ENCODE results near the gene LRRC46.

LRRC46 gene

GRCh38 chr17:47808830-47809480 is 22.5 kb upstream of the LRRC46 start:
- no peak for DNase-seq (ENCODE audit: low spot score)

GRCh38 chr17:47810200-47810821 is 21.2 kb upstream of the LRRC46 start:
- peak; percentile 80 for DNase-seq (ENCODE audit: low spot score)

GRCh38 chr17:47810901-47811635 is 20.4 kb upstream of the LRRC46 start:
- DNase-seq (ENCODE audit: low spot score), result no peak

- no peak for DNase-seq (ENCODE audit: low spot score)
Observed at GRCh38 chr17:47811709-47812108, 19.8 kb upstream of the LRRC46 start.

- no peak for DNase-seq (ENCODE audit: low spot score)
Observed at GRCh38 chr17:47812146-47812920, 19.1 kb upstream of the LRRC46 start.

GRCh38 chr17:47813077-47813476 is 18.4 kb upstream of the LRRC46 start:
- no peak for DNase-seq (ENCODE audit: low spot score)

- no peak for DNase-seq (ENCODE audit: low spot score)
Observed at GRCh38 chr17:47813512-47814031, 17.9 kb upstream of the LRRC46 start.

GRCh38 chr17:47815106-47815918 is 16.2 kb upstream of the LRRC46 start:
- no peak for DNase-seq (ENCODE audit: low spot score)

- DNase-seq (ENCODE audit: low spot score), result no peak
Observed at GRCh38 chr17:47816111-47816735, 15.2 kb upstream of the LRRC46 start.

- no peak for DNase-seq (ENCODE audit: low spot score)
Observed at GRCh38 chr17:47816947-47817346, 14.5 kb upstream of the LRRC46 start.

- no peak for DNase-seq (ENCODE audit: low spot score)
Observed at GRCh38 chr17:47818002-47818695, 13.3 kb upstream of the LRRC46 start.

GRCh38 chr17:47819475-47819874 is 12.0 kb upstream of the LRRC46 start:
- no peak for DNase-seq (ENCODE audit: low spot score)

- DNase-seq (ENCODE audit: low spot score), result no peak
Observed at GRCh38 chr17:47820033-47820789, 11.3 kb upstream of the LRRC46 start.

- no peak for DNase-seq (ENCODE audit: low spot score)
Observed at GRCh38 chr17:47821031-47821423, 10.4 kb upstream of the LRRC46 start.

- DNase-seq (ENCODE audit: low spot score), result peak; percentile 31
Observed at GRCh38 chr17:47821424-47822391, 9.8 kb upstream of the LRRC46 start, which contains the start of gene OSBPL7. OSBPL7 (minus strand) TSS chr17:47821794; CDS start chr17:47820278, 1,516 bp downstream.

GRCh38 chr17:47822785-47823184 is 8.7 kb upstream of the LRRC46 start:
- DNase-seq (ENCODE audit: low spot score), result no peak

GRCh38 chr17:47823519-47823918 is 8.0 kb upstream of the LRRC46 start:
- DNase-seq (ENCODE audit: low spot score), result no peak

- no peak for DNase-seq (ENCODE audit: low spot score)
Observed at GRCh38 chr17:47829870-47830269, 1.6 kb upstream of the LRRC46 start.
